Activated CD8-positive, alpha-beta memory T cell treated with anti-CD3 and anti-CD28 coated beads for 4 hours (primary cell): Measurements from ENCODE around the gene ANKK1.

Experiments used
- DNase-seq, 2 donors: peaks; one replicate each; pipeline ENCODE4 v3.0.0-alpha.2; 2020; ENCODE audit warnings: low read depth in 2 of 2

ANKK1 gene

GRCh38 chr11:113378692-113379091, 8.9 kb upstream of the ANKK1 start:
- no peak for DNase-seq

GRCh38 chr11:113382121-113382520, 5.5 kb upstream of the ANKK1 start:
- no peak for DNase-seq

- no peak for DNase-seq
Measured at GRCh38 chr11:113384551-113384950, 3.0 kb upstream of the ANKK1 start.

GRCh38 chr11:113385749-113386148, 1.8 kb upstream of the ANKK1 start:
- DNase-seq = no peak

DNA sequence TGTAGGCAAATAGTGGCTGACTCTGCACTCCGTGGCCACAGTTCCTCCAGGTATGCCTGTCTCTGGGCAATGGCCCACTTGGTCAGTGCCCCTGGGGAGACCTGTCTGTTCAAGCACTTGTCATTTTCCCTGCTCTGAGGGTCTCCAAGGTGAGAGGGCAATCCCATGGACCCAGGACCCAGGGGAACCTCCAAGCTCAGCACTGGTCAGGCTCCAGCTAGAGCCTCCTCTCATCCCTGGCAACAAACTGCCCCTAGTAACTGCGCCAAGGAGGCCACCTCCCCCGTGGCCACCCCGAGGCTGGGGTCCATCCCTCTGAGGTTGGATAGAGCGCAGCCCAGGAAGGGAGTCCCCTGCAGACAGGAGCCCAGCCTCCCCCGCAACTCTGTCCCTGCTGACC, 713 bp upstream of the ANKK1 start:
- no peak for DNase-seq

GRCh38 chr11:113389272-113389671, 1.7 kb downstream of the ANKK1 start:
- no peak for DNase-seq

DNA sequence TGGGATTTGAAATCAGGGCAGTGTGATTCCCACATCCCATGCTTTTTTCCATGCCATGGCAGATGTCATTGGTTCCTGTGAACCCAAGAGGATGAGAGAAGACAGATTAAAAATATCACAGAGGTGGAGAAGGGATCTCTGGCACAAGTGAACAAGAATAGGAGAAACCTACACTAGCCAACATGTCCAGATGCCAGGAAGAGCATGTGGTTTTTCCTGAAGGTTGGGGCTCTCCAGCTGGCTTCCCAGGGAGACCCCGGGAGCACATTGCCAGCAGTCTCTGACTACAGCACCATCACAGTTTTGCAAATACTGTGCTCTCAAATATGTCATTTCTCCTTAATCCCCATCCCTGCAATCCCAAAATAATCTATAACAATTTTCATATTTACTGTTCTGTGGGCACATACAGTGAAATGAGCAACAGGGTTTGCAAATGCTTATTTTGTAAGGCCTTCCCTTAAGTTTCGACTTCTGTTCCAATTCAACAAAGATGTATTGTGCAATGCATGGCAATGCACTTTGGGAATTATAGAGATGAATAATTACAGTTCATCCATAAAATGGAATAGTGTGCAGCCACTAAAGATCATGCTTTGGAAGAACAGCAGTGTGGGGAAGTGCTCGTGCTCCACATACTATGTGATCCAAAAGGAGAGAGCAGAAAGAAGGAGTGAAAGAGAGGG, 4.8 kb downstream of the ANKK1 start:
- no peak for DNase-seq

- DNase-seq = no peak
Measured at GRCh38 chr11:113393501-113393985, 6.0 kb downstream of the ANKK1 start.

DNA sequence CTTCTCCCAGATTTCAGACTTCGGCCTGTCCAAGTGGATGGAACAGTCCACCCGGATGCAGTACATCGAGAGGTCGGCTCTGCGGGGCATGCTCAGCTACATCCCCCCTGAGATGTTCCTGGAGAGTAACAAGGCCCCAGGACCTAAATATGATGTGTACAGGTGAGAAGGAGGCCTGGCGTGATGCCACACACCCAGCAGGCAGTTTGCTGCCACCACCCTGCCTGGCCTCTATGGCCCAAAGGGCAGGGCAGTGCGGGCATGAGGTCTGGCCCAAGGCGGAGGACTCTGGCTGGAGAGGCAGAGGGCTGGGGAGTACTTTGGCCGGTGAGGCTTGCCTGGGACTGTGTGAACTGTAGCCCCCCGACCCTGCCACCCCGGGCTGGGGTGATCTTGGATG, 7.3 kb downstream of the ANKK1 start:
- no peak for DNase-seq

GRCh38 chr11:113395782-113396336, 8.3 kb downstream of the ANKK1 start:
- no peak for DNase-seq

DNA sequence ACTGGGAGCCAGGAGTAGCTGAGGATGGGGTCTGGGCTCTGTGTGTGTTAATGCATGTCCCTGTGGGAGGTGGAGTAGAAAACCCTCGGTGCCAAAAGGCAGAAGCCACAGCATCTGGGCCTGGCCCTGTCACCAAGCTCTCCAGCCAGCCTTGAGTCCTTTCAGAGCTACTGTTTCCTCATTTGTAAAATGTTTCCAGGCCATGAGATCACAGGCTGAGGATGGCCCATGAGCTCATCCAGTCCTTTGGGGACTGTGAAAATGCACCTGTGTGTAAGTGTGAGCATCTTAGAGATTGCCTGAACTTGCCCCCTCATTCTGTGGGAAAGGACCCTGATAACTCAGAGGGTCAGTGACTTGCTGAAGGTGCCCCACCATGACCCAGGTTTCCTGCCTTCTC, 9.1 kb downstream of the ANKK1 start:
- DNase-seq = no peak

GRCh38 chr11:113397212-113397611, 9.6 kb downstream of the ANKK1 start:
- no peak for DNase-seq

GRCh38 chr11:113397821-113398220, 10.2 kb downstream of the ANKK1 start:
- DNase-seq = no peak

- DNase-seq = no peak
Measured at GRCh38 chr11:113398669-113399430, 11.3 kb downstream of the ANKK1 start.

GRCh38 chr11:113400631-113401230, 13.2 kb downstream of the ANKK1 start:
- no peak for DNase-seq

- DNase-seq = no peak
Measured at GRCh38 chr11:113401718-113402117, 14.1 kb downstream of the ANKK1 start.

- DNase-seq = no peak
Measured at GRCh38 chr11:113404859-113405430, 17.4 kb downstream of the ANKK1 start.

- DNase-seq = no peak
Measured at GRCh38 chr11:113405724-113406478, 18.3 kb downstream of the ANKK1 start.

DNA sequence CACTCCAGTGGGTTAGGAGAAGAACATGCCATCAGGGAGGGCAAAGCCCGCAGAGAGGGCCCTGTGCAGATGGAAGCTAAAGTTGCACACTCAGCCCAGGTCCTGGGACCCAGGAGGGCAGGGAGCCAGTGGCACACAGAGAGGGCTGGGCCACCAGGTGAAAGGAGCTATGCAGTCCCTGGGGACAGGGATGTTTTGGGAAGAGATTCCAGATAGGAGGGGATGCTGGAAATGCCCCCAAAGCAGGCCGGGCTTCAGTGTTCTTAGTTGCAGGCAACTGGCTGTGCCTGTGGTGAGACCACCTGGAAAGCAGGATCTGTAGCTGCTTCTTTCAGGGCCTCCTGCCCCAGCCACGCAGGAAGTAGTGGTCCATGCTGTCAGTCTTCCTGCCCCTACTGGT, 19.6 kb downstream of the ANKK1 start:
- DNase-seq = no peak

- DNase-seq = no peak
Measured at GRCh38 chr11:113408206-113408605, 20.6 kb downstream of the ANKK1 start.

- no peak for DNase-seq
Measured at GRCh38 chr11:113408887-113409286, 21.3 kb downstream of the ANKK1 start.
